Subcutaneous adipose tissue (tissue), 4 donors: Measurements from ENCODE around the gene PSEN1. TPM values are rescaled to one million over a fixed set of nuclear protein-coding genes. Genes with fewer than 3 reads are reported as not detected.

ENCODE experiments used
- total RNA-seq, 4 donors: library from RNA; depleted of rRNA; stranded (reverse); fragments of >200 nt; gene quantifications; one replicate each; pipeline ENCODE4 v1.1.0, GENCODE V29; 2016
- TF ChIP-seq, protein P1 (sequence below): fragments of 450-650 bp; IDR thresholded peaks from one replicate; pipeline ENCODE4 v1.5.1; 2016; ENCODE audit warnings: low read depth, mild to moderate bottlenecking, control low read depth, antibody characterized with exemption, moderate library complexity

The PSEN1 gene
- total RNA-seq, 4 donors from 2014 or later: 58.4 to 87.5 (median 69.9) TPM

DNA sequence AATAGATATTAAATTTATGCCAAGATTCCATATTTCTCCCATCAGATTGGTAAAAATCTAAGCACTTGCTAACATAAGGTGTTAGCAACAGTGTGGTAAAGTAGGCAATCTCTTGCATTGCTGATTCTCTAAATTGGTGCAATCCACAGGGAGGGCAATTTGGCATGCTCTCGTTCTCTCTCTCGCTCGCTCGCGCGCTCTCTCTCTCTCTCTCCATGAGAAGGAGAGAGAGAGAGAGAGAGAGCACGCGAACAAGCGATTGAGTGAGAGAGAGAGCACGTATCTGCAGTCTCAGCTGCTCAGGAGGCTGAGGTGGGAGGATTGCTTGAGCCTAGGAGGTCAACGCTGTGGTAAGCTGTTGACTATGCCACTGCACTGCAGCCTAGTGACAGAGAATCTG, 25.9 kb downstream of the PSEN1 start:
- TF ChIP-seq, protein P1, sequence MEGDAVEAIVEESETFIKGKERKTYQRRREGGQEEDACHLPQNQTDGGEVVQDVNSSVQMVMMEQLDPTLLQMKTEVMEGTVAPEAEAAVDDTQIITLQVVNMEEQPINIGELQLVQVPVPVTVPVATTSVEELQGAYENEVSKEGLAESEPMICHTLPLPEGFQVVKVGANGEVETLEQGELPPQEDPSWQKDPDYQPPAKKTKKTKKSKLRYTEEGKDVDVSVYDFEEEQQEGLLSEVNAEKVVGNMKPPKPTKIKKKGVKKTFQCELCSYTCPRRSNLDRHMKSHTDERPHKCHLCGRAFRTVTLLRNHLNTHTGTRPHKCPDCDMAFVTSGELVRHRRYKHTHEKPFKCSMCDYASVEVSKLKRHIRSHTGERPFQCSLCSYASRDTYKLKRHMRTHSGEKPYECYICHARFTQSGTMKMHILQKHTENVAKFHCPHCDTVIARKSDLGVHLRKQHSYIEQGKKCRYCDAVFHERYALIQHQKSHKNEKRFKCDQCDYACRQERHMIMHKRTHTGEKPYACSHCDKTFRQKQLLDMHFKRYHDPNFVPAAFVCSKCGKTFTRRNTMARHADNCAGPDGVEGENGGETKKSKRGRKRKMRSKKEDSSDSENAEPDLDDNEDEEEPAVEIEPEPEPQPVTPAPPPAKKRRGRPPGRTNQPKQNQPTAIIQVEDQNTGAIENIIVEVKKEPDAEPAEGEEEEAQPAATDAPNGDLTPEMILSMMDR: no peak

DNA sequence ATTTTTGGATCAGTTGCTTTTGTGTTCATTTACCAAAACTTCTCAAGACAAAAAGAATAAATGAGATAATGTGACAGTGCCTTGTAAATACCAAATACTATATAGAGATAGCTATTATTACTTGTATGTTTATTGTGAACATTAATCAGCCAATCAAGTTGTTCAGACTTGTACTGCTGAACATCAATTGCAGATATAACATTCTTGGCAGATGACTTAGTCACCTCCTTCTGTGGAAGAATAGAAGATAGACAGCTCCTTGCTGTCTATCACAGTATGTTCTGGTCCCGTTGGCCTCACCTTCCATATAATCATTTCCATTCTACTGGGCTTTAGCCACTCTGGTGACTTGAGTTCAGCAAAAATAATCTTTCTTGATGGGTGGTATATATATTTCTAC, 30.1 kb downstream of the PSEN1 start:
- TF ChIP-seq, protein P1: no peak

DNA sequence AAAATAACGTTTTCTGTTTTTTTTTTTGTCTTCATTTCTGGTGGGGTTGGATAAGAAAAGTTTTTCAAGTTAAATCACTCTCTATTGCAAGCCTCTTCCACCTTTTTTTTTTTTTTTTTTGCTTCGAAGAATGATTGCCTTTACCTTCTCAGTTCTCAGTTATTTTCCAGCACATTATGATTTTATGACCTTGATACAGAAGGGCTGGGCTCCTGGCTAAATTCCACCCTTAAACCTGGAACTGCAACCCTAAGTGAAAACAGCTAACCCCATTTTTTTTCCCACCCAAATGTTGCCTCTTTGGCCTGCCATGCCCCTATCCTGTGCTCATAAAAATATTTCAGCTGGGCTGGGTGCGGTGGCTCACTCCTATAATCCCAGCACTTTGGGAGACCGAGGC, 31.4 kb downstream of the PSEN1 start:
- TF ChIP-seq, protein P1: no peak

DNA sequence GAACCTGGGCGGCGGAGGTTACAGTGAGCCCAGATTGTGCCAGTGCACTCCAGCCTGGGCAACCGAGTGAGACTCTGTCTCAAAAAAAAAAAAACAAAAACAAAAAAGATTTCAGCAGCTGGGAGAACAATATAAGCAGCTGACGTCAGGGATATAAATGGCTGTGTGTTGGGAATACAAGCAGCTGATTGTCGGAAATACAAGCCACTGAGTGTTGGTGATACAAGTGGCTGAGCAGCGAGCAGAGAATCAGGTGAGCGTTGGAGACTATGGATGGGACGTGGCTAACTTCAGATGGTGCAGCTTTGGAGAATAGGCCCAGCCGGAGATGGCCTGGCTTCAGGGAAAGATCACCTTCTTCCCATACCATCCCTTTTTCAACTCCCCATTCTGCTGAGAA, 32.0 kb downstream of the PSEN1 start:
- TF ChIP-seq, protein P1: no peak

DNA sequence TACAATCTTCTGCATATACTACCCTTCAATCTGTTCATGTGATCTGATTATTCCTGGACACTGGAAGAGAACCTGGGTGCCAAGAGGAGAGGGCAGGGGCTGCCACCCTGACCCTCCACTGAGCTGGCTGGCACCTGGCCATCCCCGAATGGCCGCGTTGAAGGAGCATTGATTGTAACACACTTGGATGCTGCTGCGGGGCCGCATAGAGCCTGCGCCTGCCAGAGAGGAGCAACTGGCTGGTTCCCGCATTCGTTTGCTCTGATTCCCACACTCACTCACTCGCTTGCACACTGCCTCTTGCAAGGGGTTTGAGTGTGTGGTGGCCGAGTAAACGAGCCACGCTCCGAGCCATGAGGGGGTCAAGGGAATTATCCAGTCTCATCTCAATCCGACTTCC, 32.4 kb downstream of the PSEN1 start:
- TF ChIP-seq, protein P1: no peak

DNA sequence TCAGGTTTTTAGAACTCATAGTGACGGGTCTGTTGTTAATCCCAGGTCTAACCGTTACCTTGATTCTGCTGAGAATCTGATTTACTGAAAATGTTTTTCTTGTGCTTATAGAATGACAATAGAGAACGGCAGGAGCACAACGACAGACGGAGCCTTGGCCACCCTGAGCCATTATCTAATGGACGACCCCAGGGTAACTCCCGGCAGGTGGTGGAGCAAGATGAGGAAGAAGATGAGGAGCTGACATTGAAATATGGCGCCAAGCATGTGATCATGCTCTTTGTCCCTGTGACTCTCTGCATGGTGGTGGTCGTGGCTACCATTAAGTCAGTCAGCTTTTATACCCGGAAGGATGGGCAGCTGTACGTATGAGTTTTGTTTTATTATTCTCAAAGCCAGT, 34.4 kb downstream of the PSEN1 start:
- TF ChIP-seq, protein P1: no peak

DNA sequence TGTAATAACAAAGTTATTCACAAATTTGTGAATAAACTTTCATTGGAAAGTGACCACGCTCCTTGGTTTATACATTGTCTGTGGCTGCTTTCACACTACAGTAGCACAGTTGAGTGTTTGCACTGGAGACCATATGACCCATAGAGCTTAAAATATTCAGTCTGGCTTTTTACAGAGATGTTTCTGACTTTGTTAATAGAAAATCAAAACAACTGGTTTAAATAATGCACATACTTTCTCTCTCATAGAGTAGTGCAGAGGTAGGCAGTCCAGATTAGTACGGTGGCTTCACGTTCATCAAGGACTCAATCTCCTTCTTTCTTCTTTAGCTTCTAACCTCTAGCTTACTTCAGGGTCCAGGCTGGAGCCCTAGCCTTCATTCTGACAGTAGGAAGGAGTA, 36.2 kb downstream of the PSEN1 start:
- TF ChIP-seq, protein P1: no peak
